D341Med (cell line): ENCODE data around the gene MAGI1.
"Not testable (repeated sequence)": the region's sequence is repeated elsewhere in the genome, so short reads cannot be mapped to it uniquely, and the experiment has no call there.

Experiments used
- DNase-seq: peaks from one replicate; pipeline ENCODE4 v3.0.0; 2012; ENCODE audit warnings: low spot score

The MAGI1 gene

DNA sequence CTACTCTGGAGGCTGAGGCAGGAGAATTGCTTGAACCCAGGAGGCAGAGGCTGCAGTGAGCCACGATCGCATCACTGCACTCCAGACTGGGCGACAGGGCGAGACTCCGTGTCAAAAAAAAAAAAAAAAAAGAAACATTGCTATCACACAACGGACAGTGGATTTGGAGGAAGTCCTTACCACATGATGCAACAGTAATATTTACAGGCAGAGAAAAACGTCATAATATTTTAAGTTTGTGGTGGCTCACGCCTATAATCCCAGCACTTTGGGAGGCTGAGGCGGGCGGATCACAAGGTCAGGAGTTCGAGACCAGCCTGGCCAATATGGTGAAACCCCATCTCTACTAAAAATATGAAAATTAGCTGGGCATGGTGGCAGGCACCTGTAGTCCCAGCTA is 473.0 kb downstream of the MAGI1 start:
- not testable (repeated sequence) for DNase-seq

DNA sequence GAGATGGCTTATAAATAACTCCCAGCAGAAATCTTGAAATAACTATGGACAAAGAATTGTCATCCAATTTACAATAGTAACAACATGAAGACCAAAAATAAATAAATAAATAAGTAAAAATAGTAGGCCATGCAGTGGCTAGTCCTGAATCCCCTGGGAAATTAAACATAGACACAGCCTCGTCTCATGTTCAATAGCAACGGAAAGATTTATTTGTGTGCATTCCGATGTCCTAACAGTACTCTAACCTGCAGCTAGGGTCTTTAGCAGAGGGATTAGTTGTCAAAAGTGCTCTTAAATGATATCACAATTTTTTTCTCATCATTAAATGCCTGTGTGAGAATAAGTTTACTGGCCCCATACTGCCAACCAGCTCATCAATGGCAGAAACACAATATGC is 474.2 kb downstream of the MAGI1 start:
- no peak for DNase-seq

DNA sequence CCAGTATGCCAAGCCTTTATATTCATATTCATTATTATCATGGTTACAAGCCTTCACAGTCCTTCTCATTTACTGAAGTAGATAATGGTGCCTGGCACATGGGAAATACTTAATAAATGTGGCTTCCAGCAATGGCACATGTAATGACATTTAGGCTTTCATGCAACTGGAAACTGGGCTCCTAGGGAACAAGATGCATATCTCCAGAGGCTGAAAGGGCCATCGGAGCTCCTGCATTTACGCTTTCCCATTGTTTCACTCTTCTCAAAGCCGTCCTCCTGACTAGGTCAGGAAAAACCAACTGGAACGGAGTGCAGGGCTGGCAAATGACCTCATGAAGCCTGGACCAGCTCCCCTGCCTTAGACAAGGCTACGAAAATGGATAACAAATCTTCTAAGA is 474.9 kb downstream of the MAGI1 start:
- DNase-seq, result no peak

DNA sequence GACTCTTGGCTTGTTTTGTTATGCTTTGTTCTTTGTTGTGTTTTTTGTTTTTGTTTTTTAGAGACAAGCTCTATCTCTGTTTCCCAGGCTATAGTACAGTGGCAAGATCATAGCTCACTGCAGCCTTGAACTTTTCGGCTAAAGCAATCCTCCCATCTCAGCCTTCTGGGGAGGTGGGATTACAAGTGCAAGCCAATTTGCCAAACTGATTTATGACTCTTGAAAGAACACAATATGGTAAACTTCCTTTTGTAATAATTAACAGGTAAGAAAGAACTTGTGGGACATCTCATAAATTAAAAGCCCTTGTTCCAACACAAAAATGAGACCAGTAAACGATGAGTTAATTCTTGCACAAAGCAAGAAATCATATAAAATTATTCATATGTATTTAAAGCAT is 476.3 kb downstream of the MAGI1 start:
- DNase-seq, result no peak

DNA sequence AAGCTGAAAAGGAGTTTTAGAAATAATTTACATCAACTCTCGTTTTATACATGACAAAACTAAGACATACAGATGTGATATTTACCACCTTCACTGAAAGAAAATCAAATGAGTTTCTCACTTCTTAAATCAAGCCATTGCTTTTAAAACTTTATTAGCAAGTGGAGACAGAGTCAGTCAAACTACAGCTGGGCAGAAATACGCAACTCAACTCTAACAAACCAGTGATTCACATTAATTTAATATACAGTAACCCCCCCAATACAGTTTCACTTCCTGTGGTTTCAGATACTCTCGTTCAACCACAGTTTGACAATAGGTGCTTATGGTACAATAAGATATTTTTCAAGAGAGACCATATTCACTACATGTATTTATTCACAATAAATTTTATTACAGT is 477.1 kb downstream of the MAGI1 start:
- no peak for DNase-seq

DNA sequence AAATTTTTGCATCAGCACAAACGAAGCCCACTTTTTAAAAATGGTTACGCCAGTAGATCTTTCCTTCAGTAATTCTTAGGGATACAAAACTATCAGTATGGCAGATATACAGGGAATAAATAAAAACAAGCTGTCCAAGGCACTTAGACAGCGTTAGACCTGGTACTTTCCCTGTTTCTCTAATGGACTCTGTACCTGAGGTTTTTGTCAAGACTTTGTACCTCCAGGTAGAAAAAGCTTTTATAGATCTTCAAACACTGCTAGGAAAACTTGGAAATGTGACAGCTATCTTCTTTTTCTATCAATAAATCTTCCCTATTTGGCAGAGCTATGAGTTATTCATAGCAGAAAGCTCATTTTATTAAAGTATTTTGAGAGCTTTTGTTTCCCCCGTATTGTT is 477.8 kb downstream of the MAGI1 start:
- DNase-seq, result no peak

DNA sequence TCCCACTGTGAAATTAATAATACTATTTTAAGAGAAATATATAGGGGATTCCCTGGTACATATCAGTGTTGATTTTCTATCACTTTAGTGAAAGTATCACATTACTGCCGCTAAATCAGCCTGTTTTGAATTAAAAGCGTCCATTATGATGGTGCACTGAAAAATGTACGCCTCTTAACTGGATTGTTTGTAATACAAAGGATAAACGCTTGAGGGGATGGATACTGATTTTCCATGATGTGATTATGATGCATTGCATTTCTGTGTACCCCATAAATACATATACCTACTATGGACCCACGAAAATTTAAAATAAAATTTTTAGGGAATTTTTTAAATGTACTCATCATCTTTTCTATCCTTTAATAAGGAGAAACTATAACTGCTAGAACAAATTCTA is 478.6 kb downstream of the MAGI1 start:
- DNase-seq, result no peak

DNA sequence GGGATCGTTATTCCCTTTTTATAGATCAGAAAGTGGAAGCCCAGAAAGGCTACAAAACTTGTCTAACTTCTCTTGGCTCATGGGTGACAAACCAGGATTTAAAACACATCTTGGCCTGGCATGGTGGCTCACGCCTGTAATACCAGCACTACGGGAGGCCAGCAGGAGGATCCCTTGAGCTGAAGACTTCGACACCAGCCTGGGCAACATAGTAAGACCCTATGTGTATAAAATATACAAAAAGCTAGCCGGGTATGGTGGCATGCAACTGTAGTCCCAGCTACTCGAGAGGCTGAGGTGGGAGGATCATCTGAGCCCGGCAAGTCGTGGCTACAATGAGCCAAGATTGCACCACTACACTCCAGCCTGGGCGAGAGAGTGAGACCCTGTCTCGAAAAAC is 479.1 kb downstream of the MAGI1 start:
- no peak for DNase-seq

DNA sequence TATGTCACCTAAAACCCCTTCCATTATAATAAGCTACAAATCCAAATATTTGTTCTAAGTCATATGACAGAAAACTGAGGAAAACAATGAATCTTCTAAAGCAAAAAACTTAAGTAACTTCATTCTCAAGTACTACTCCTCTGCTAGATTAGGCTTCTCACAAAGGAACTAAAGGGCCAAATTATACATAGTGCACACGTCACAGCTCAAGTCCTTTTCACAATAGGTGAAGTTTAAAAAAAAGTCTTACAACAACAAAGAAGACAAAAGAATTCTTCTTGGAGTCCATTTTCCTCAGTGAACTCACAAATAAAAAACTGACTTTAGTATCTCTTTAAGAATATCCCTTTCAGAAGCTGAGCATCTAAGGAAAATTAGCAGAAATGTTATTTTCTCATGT is 479.9 kb downstream of the MAGI1 start:
- no peak for DNase-seq

DNA sequence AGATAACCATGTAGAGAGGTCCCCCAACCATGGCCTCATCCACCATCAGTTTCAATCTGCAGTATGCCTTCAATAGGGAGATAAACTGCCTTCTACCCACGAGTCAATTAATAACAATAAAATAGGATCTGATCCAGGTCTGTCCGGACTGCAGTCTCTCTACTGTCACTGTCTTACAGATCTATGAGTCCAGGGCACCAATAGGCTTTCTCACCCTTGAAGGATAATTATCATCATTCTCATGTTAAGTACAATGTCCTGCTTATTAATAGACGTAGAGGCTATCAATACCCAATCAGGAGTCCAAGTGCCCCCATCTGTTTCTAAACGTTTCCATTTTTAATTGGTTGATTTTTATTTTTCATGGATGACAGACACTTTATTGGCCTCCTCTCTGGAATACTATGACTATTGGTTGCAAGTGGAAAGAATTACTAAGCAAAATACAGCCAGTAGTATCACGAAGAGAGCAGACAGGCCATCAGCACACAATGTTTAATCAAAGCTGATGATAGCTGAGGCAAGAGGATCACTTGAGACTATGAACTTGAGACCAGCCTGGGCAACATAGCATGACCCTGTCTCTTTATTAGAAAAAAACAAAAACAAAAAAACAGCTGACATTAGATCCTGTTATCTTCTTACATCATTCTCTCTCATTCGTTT is 480.7 kb downstream of the MAGI1 start:
- no peak for DNase-seq

DNA sequence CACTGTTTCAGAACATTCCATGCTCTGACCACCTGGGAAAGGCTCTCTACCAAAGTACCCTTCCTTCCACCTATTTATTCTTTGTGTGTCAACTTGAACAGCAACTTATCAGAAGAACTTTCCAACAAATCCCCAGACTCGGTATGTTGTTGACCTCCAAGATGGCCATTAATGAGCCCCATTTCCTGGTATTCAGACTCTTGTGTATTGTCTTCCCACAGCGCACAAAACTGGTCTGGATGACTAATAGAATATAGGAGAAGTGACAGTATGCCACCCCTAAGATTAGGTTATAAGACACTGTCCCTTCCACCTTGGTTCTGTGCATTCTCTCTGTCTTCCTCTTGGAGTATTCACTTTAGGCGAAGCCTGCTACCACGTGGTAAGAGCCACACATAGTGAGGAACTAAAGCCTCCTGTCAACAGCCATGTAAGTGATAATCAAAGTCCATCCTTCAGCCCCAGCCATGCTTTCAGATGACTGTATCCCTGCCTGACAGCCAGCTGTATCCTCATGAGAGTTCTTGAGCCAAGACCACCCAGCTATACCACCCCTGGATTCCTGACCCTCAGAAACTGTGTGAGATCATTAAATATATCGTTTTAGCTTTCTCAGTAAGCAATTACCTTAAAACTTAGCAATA is 481.7 kb downstream of the MAGI1 start:
- DNase-seq, result no peak

DNA sequence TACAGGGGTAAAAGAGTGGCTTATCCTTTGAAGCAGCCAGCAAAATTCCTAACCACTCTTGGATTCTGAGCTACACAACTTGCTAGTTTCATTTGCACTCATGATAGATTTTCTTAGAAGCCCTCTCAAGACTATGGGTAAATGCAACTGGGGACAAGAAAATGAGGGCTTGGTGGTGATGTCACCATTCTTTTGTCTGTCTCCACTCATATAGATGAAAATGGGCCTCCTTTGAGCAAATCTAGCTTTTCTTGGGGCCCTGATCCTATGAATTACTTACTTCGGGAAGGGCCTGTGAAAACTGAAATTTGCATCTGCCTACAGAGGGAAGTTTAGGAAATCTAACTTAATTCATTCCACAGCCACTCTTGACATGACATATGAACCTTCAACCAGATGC is 486.3 kb downstream of the MAGI1 start:
- no peak for DNase-seq

DNA sequence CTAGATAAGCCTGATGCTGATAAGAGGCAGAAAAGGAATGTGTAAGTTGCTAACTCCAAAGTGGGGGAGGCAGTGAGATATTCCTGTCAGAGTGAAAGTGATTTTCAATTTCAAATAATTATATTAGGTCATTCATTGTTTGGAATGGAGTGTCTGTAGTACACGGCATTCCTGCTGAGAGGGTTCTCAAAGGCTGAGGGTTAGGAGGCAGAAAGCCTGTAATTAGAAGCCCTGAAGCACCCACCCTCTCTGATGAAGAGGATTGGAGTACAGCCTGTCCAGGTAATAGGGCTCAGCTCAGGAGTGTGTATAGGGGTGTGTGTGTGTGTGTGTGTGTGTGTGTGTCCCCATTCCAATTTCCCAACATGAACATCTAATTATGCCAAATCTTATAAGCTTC is 486.8 kb downstream of the MAGI1 start:
- DNase-seq, result no peak

DNA sequence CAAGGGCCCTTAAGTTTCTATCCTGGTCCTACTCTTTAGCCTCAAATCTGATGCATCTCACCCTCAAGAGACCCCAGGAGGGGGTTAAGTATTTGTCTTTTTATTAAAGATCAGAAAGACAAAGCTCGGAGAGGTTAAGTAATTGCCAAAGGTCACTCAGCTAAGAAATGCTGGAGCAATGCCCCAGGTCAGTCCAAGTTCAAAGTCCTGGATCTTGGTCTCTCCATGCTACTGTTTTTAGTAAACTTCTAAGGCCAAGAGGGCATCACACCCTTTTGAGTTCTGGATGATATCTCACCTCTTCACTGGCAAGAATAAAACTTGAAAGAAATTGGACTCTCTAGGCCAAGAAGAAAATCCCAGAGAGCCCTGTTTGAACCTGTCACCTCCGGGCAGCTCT is 488.6 kb downstream of the MAGI1 start:
- DNase-seq, result no peak

DNA sequence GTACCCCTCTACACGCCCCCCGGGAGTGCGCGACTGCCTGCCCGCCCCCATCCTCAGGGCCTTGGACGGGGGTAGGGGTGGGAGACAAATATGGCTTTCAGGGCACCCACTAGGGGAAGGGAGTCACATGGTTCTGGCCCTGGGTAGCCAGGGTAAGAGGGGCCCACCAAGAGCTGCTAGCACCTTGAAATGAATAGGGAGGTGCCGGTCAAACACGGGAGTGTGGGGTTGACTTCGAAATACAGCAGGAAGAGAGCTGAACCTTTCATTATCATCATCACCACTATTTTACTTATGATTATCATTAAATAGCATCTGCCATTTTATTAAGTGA is 489.1 kb downstream of the MAGI1 start:
- DNase-seq, result no peak

DNA sequence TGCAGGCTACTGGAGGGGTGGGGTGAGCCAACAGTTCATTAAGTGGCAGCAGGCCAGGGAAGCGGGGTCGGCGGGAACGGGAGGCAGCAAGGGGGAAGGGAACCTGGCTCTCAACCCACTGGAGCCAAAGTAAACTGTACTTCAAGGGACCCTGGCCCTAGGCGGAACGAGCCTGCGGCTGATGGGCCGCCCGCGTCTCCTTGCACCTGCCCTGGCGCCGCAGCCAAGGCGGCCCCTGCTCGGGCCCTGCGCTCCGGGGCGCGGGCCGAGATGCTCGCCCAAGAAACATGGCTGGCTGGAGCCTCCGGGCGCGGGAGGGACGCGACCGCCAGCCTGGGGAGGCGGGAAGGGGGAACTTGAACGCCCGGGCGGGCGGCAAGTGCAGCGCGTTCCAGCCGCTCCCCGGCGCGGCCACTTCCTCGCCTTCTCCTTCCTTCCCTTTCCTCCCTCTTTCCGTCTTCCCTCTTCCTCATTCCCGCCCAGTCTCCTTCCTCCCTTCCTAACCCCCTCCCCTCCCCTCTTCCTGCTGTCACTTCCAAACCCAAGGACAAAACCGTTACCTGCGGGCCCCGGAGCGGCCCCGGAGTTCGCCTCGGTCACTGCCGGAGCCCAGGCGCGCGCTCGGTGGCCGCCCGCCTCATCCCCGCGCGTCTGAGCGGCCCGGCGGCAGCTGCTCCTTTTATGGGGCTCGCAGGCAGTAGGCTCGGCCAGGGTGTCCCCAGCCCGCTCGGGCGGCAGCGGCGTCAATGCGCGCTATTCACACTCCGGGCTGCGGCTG is 489.7 kb downstream of the MAGI1 start:
- peak; percentile 29 for DNase-seq

DNA sequence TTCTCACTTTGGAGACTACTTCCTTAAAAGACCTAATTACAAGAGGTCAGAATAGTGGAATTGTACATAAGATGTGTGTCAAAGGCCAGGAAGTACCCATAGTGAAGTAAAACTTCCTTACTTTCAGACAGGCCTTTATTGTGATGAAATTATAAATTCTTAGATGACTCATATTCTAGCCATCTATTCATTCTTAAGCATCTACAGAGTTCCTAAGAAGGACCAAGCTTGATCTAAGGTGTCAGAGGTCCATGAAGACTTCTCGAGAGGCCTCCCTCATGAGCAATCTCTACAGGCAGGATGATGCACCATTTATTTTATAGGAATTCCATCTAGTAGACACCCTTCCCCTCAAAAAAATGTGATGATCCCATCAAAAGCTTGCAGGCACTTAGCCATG is 493.3 kb downstream of the MAGI1 start:
- no peak for DNase-seq

DNA sequence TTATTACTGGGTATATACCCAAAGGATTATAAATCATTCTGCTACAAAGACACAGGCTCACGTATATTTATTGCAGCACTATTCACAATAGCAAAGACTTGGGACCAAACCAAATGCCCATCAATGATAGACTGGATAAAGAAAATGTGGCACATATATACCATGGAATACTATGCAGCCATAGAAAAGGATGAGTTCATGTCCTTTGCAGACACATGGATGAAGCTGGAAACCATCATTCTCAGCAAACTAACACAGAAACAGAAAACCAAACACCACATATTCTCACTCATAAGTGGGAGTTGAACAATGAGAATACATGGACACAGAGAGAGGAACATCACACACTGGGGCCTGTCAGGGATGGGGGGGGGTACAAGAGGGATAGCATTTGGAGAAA is 495.3 kb downstream of the MAGI1 start:
- not testable (repeated sequence) for DNase-seq

DNA sequence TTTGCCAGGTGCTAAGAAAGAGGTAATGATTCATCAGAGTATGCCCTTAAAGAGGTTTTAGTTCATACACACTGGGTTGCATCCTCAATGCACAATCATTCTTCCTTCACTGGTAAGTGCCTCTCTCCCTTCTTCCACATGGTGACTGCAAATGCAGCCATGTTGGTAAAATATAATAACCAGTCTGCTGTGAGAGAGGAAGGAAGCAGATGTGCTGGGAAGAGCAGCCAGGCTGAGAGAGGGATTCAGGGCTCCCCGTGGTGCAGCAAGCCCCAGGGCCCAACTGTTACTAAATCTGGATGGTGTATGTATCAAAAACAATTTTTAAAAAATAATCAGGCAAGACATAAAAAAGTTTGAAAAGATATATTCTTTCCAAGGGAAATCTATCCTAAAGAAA is 498.1 kb downstream of the MAGI1 start:
- no peak for DNase-seq

DNA sequence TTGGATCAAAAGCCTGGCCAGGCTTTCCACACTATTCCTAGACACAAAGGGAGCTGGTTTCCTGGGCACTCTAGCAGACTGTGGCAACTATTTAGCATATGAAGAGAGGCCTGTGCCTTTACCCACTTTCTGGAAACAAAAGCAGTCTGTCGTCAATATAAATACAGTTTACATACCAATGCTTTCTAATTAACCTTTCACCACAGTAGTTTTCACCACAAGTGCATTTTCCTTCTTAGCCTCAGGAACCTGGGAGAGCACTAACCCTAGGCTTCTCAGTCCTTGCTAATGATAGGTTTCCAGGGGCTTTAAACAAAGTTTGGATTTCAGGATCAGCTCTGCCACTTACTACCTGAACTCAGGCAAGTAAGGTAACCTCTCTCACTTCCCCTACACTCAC is 499.1 kb downstream of the MAGI1 start:
- no peak for DNase-seq

DNA sequence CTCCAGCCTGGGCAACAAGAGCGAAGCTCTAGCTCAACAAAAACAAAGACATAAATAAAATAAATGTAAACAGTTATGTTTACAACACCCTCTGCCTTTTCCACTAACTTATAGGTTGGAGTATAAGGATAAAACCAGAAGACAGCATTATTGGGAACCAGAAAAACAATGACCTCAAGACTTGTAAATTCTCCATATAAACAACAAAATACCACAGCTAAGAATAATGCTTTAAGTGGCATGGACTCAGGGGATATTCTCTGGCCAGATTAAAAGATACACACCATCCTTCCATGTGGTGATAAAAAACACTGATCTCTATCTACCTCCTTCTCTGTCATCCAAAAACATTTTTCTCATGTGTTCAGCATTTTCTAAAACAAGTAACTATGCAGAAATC is 500.6 kb downstream of the MAGI1 start:
- DNase-seq, result no peak

DNA sequence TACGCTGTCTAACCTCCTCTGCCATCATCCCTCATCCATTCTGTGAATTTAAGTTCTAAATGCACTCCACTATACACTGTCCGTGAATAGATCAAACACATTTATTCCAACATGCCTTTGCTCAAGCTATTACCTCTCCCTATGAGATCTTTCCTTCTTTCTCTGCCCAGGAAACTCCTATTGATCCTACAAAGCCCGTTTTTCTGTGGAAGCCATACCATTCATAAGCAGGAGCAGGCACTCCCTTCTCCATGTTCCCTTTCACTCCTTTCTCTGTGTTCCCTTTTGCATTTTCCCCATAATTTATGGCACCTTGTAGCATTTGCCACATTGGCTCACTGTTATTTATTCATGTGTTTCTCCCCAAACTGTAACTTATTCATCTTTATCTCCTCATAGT is 501.6 kb downstream of the MAGI1 start:
- DNase-seq, result no peak

DNA sequence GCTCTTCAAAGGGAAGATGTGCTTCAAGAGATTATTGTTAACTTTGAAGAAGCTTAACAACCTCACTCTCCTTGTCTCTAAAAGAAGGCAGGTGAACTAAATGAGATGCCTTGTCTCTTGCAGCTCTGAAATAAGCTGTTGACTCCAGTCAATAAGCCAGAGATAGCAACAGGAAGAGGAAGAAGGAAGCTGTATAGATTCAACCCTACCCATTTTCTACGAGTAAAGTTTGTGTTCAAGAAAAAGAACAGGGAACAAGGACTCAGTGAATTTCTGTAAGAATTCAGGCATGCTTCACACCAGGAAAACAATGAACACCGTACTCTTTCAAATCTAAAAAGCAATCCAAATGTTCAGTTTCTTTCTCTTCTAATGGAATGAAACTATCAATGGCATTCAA is 503.5 kb downstream of the MAGI1 start:
- DNase-seq, result no peak

DNA sequence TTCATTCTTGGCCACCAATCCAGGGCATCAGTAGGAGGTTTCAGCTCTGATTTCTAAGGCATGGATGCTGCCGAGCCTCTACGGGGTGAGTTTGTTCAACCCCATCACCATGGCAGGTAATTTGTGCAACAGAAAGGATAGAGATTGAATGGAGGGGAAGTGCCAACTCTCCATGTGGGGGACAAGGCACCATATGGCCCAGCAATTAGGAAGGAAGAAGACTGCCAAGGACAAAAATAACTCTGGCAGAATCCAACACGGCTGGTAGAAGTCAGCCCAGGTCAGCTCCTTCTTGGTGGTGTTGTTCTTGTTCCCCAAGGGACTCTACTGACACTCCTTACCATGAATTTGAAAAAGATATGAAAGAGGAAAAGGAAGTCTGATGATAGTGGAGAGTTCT is 503.9 kb downstream of the MAGI1 start:
- DNase-seq, result peak; percentile 22
